GM12801 (cell line): ENCODE data around the gene MOSMO.

ENCODE experiments used
- TF ChIP-seq, protein P1 (sequence below): IDR thresholded peaks from one replicate; pipeline ENCODE4 v1.5.1; 2011; ENCODE audit warnings: control low read depth; ENCODE audit not compliant: insufficient read length; ENCODE audit errors: extremely low read depth

The MOSMO gene

DNA sequence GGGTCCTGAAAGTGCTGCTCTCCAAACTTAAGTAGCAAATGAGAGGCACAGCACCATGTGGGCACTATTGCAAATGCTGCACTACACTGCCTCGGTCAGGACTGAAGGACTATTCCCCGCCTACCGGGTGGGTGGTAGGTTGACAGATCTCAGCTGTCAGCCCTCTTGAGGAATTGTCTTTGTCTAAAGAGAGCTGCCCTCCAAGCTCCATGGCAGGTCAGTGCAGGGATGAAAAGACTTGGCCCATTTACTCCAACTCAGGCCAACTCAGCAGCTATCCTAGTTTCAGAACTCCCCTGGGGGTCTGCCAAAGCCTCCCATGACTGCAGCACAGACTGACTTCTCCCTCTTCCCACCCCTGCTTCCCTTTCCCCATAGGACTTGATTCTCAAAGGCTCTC is 3.6 kb upstream of the MOSMO start:
- TF ChIP-seq, protein P1, sequence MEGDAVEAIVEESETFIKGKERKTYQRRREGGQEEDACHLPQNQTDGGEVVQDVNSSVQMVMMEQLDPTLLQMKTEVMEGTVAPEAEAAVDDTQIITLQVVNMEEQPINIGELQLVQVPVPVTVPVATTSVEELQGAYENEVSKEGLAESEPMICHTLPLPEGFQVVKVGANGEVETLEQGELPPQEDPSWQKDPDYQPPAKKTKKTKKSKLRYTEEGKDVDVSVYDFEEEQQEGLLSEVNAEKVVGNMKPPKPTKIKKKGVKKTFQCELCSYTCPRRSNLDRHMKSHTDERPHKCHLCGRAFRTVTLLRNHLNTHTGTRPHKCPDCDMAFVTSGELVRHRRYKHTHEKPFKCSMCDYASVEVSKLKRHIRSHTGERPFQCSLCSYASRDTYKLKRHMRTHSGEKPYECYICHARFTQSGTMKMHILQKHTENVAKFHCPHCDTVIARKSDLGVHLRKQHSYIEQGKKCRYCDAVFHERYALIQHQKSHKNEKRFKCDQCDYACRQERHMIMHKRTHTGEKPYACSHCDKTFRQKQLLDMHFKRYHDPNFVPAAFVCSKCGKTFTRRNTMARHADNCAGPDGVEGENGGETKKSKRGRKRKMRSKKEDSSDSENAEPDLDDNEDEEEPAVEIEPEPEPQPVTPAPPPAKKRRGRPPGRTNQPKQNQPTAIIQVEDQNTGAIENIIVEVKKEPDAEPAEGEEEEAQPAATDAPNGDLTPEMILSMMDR, result no peak

DNA sequence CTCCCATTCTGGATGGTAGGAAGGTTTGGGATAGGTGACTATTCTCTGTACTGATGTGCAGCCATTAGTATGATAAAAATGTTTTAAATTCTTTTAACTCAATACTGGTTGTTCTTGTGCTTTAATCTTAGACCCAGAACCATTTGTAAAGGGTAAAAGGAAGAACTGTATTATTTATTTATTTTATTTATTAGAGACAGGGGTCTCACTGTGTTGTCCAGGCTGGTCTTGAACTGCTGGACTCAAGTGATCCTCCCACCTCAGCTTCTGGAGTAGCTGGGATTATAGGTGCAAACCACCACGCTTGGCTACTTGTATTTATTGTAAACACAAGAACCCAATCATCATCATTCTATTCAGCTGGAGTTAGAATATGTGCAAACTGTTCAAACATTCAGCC is 2.2 kb upstream of the MOSMO start:
- TF ChIP-seq, protein P1, result no peak

DNA sequence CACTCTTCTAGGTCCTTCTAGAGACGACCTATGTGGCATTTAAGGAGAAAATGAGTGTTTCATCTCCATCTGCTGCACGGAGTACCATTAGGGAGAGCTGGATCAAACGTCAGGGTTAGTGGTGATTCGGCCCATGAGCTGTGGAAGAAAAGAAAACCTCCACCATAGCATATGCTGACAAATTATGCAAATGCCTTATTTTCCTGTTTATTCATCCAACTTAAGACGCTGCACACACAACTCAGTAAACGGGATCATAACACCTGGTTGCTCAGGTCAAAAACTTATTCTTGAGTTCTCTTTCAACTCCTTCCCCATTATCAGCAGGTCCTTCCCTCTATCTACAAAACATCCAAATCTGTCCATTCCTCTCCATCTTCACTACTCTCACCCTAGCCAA is 1.3 kb upstream of the MOSMO start:
- TF ChIP-seq, protein P1, result no peak

DNA sequence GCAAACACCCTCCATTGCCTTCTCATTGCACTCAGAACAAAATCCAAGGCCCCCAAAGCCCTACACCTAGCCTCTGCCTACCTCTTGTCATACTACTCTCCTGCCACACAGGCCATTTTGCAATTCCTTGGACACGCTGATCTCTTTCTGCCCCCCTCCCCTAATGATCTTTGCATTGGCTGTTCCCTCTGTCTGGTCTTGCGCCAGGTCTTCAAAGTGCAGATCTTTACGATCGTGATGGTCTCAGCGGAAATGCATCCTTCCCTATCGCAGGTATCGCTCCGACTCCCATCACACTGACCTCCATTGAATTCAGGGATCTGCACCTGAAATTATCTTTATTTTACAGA is 777 bp upstream of the MOSMO start:
- TF ChIP-seq, protein P1, result no peak

DNA sequence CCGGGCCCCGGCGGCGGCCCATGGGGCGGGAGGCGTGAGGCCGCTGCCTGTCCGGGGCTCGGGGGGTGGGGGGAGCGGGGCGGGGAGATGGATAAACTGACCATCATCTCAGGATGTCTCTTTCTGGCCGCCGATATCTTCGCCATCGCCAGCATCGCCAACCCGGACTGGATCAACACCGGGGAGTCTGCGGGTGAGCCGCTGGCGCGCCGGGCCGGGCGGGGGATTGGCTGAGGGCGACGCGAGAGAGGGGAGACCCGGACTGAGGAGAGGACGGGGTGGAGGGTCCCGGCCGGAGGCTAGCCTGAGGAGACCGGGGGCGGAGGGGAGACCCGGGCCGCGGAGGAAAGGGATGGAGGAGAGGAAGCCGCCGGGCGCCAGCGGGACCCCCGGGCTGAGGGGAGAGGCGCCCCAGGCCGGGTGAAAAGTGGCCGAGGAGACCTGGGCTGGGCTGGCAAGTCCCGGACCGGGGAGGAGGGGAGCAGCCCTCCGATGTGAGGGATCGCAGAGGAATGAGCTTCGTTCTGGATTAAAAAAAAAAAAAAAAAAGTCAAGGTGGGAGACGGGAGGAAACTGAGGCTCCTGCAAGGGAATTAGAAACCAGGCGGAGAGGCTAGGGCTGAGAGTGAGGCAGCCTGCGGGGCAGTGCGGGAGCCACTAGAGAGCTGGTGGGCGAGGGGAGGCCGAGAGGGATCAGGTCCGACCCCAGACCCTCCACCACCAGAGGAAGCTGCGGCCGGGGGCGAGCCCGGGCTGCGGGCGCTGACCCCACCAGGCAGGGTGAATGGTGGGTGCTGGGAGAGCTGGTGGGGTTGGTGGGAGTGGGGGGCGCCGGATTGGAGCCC is 526 bp downstream of the MOSMO start:
- TF ChIP-seq, protein P1, result no peak

DNA sequence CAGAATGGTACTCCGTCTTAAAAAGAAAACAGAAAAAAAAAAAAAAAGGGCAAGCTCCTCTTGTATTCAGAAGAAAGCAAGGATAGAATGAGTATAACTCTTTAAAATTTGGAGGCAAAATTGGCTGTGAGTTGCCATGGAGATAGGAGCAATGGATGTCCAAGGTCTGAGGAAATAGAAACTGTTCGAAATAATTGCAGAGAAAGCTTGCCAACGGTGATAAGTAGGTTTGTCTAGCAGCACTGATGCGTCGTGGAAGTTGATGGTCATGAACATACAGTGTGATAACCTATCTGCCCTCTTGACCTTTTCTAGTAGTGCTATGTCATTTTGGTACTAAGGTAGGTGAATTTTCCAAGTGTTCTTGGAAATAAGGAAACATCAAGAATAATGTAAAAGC is 3.0 kb downstream of the MOSMO start:
- TF ChIP-seq, protein P1, result no peak

DNA sequence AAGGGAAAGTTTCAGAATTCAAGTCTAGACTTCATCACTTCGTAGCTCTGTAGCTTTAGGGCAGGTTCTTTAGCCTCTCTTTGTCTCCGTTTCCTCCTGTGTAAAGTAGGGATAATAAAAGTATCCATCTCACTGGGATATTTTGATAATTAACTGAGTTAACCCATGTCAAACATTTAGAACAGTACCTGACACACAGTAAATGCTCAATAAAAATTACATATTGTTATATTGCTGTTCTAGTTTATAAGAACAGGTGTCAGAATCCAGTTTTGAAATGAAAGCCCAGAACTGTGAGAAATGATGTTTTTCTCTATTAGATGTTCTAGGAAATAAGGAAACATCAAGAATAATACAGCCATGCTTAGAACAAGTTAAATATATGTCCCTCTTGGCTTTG is 4.3 kb downstream of the MOSMO start:
- TF ChIP-seq, protein P1, result no peak
